ENCODE measurements around the gene PRRT1. TPM values are rescaled to one million over a fixed set of nuclear protein-coding genes. Genes with fewer than 3 reads are reported as not detected.
A peak's percentile ranks its signal among the peaks of the same experiment; 100 is the strongest.

Gene PRRT1
- total RNA-seq: 1 to 10 TPM; 3.8 to 6.8 TPM

GRCh38 chr6:32151863-32152768 lies at the start of gene PRRT1:
Gene PRRT1 (minus strand): TSS chr6:32151939. CDS start chr6:32151827, 112 bp downstream.
- Histone ChIP-seq H3K27me3 (replicated peaks; ENCODE audit: insufficient read depth) (no peaks in the 10 kb centered on the region), H3K9me3 (no peaks in the 10 kb centered on the region), H3K36me3 (no peaks in the 10 kb centered on the region), H3K4me1 (ENCODE audit: control insufficient read depth in 1 of 2, low read depth in 2 of 2) (peaks cover 19 to 51% of the 10 kb centered on the region in 2 donors), H3K4me3 (peak within 1 kb of the TSS; percentile 94), H3K27ac (peak within 1 kb of the TSS; percentile 94 to 96)
- DNase-seq (ENCODE audit: low spot score) (no peak), ATAC-seq (ENCODE audit: insufficient number of reproducible peaks, low FRiP score, low read depth) (no peak)
- no peak for TF ChIP-seq CTCF (IDR thresholded peaks at IDR 0.05)

- Histone ChIP-seq H3K36me3 (no peaks in the 10 kb centered on the region), H3K27me3 (replicated peaks; ENCODE audit: insufficient read depth) (no peaks in the 10 kb centered on the region), H3K9me3 (no peaks in the 10 kb centered on the region), H3K27ac (no peak overlapping the region), H3K4me3 (no peak overlapping the region), H3K4me1 (ENCODE audit: control insufficient read depth in 1 of 2, low read depth in 2 of 2) (peaks cover 7 to 9% of the 10 kb centered on the region in 2 donors)
- TF ChIP-seq CTCF (IDR thresholded peaks at IDR 0.05): no peak
- DNase-seq (ENCODE audit: low spot score) (no peak), ATAC-seq (ENCODE audit: insufficient number of reproducible peaks, low FRiP score, low read depth) (no peak)
Observed at GRCh38 chr6:32200711-32201475, 49.2 kb upstream of the PRRT1 start.

- ATAC-seq (ENCODE audit: insufficient number of reproducible peaks, low FRiP score, low read depth) (no peak), DNase-seq (ENCODE audit: low spot score) (no peak)
- no peaks in the 10 kb centered on the region for H3K27me3 ChIP-seq (replicated peaks; ENCODE audit: insufficient read depth)
- no peak overlapping the region for H3K27ac ChIP-seq
- no peaks in the 10 kb centered on the region for H3K9me3 ChIP-seq
- no peaks in the 10 kb centered on the region for H3K36me3 ChIP-seq
- TF ChIP-seq CTCF (IDR thresholded peaks at IDR 0.05): no peak
- no peak overlapping the region for H3K4me3 ChIP-seq
- H3K4me1 ChIP-seq (ENCODE audit: control insufficient read depth in 1 of 2, low read depth in 2 of 2): peaks cover 11 to 18% of the 10 kb centered on the region in 2 donors
Observed at GRCh38 chr6:32198866-32199265, 47.1 kb upstream of the PRRT1 start.

GRCh38 chr6:32198345-32198696 lies 46.6 kb upstream of the PRRT1 start:
- no peaks in the 10 kb centered on the region for H3K27me3 ChIP-seq (replicated peaks; ENCODE audit: insufficient read depth)
- no peak overlapping the region for H3K27ac ChIP-seq
- H3K4me1 ChIP-seq (ENCODE audit: control insufficient read depth in 1 of 2, low read depth in 2 of 2): peaks cover 11 to 18% of the 10 kb centered on the region in 2 donors
- H3K4me3 ChIP-seq: no peak overlapping the region
- DNase-seq (ENCODE audit: low spot score) (no peak), ATAC-seq (ENCODE audit: insufficient number of reproducible peaks, low FRiP score, low read depth) (no peak)
- H3K36me3 ChIP-seq: no peaks in the 10 kb centered on the region
- no peaks in the 10 kb centered on the region for H3K9me3 ChIP-seq
- TF ChIP-seq CTCF (IDR thresholded peaks at IDR 0.05): no peak

All from thoracic aorta (tissue), 2 donors.